GM04504 (cell line): ENCODE measurements around the gene DGKG.

ENCODE experiments used
- DNase-seq: peaks from one replicate; pipeline ENCODE4 v3.0.0-alpha.2; 2012; ENCODE audit warnings: low read depth

The DGKG gene

GRCh38 chr3:186173224-186173815 is 188.7 kb downstream of the DGKG start:
- DNase-seq, result no peak

- DNase-seq, result no peak
Observed at GRCh38 chr3:186172353-186172752, 189.7 kb downstream of the DGKG start.

GRCh38 chr3:186171521-186171920 is 190.5 kb downstream of the DGKG start:
- DNase-seq, result no peak

- DNase-seq, result no peak
Observed at GRCh38 chr3:186170516-186170915, 191.5 kb downstream of the DGKG start.

GRCh38 chr3:186169379-186169778 is 192.7 kb downstream of the DGKG start:
- no peak for DNase-seq

GRCh38 chr3:186168976-186169375 is 193.1 kb downstream of the DGKG start:
- DNase-seq, result no peak

GRCh38 chr3:186167646-186168395 is 194.2 kb downstream of the DGKG start:
- no peak for DNase-seq

GRCh38 chr3:186166491-186167288 is 195.3 kb downstream of the DGKG start:
- no peak for DNase-seq

GRCh38 chr3:186166036-186166435 is 196.0 kb downstream of the DGKG start:
- no peak for DNase-seq

GRCh38 chr3:186165331-186165730 is 196.7 kb downstream of the DGKG start:
- DNase-seq, result no peak

GRCh38 chr3:186164696-186165095 is 197.3 kb downstream of the DGKG start:
- DNase-seq, result no peak

GRCh38 chr3:186162221-186162620 is 199.8 kb downstream of the DGKG start:
- DNase-seq, result no peak

- DNase-seq, result no peak
Observed at GRCh38 chr3:186160691-186161243, 201.3 kb downstream of the DGKG start.

GRCh38 chr3:186154641-186155040 is 207.4 kb downstream of the DGKG start:
- DNase-seq, result no peak

GRCh38 chr3:186152889-186153292 is 209.1 kb downstream of the DGKG start:
- DNase-seq, result no peak

- no peak for DNase-seq
Observed at GRCh38 chr3:186152361-186152798, 209.7 kb downstream of the DGKG start.

- no peak for DNase-seq
Observed at GRCh38 chr3:186151077-186151971, 210.7 kb downstream of the DGKG start.

- DNase-seq, result no peak
Observed at GRCh38 chr3:186150041-186150830, 211.8 kb downstream of the DGKG start.

- no peak for DNase-seq
Observed at GRCh38 chr3:186149319-186149960, 212.6 kb downstream of the DGKG start.

- DNase-seq, result no peak
Observed at GRCh38 chr3:186144257-186144656, 217.8 kb downstream of the DGKG start.
